ENCODE data around the gene FBXW11. TPM values are rescaled to one million over a fixed set of nuclear protein-coding genes. Genes with fewer than 3 reads are reported as not detected.
"Not testable (repeated sequence)": the region's sequence is repeated elsewhere in the genome, so short reads cannot be mapped to it uniquely, and the experiment has no call there.

FBXW11 gene
- total RNA-seq, 3 donors from 2014 or later = 46.0 to 47.9 (median 47.6) TPM

DNA sequence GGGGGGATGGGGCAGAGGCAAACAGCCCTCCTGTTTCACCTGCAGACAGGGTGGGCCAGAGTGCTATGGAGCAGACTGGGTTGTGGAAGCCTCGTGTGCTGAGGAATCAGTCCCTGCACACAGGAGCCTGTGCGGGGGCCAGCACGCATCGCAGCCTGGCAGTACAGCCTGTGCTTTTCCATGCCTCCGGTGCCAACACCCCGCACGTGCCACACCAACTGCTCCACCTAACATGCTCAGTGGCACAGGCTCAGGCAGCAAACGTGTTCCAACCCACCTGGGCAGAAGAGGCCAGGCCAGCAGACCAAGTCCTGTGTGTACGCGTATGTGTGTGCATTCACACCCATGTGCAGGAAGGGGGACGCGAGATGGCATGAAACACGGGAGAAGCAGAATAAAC lies 37.4 kb upstream of the FBXW11 start:
- Mint-ChIP-seq H3K9me3 (no peaks in the 10 kb centered on the region), H3K4me3 (no peak overlapping the region), H3K4me1 (ENCODE audit: low read depth) (peaks cover 15% of the 10 kb centered on the region), H3K36me3 (ENCODE audit: insufficient read depth) (peaks cover 19% of the 10 kb centered on the region), H3K27me3 (ENCODE audit: low read depth) (no peaks in the 10 kb centered on the region)
- DNase-seq (no peak), ATAC-seq (no peak)

DNA sequence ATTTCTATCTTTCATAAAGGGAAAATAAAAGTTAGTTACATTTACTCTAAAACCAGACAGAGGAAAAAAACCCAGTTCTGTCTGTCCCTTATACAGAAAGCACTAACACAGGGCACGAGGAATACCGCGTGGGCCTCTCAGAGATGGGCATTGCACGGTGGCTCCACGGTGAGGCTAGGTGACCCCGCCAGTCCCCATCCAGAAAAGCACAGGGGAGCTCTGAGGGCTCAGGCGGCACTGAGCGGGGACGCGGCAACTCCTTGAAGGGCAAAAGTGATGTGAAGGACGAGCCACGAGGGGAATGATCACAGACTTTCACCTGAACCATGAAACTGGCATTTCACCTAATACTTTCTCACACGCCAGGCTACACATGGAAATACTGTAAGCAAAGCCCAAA lies 35.7 kb upstream of the FBXW11 start:
- Mint-ChIP-seq H3K27me3 (ENCODE audit: low read depth) (no peaks in the 10 kb centered on the region), H3K36me3 (ENCODE audit: insufficient read depth) (peaks cover 17% of the 10 kb centered on the region), H3K9me3 (no peaks in the 10 kb centered on the region), H3K4me1 (ENCODE audit: low read depth) (peaks cover 8% of the 10 kb centered on the region), H3K4me3 (no peak overlapping the region)
- DNase-seq (no peak), ATAC-seq (no peak)

DNA sequence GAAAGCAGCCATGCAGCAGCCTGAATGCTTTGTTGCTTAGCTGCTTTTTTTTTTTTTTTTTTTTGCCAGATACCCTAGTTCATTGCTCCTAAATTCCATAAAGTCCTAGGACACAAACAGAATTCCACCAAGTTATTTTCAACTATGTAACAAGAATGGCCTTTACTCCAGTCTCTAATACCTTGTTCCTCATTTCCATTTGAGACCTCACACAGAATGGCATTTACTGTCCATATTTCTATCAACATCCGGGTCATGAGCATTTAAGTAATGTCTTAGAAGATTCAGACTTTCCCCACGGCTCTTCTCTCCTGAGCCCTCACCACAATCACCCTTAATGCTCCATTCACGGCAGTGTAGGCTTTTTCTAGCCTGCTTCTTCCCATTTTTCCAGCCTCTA lies 31.7 kb upstream of the FBXW11 start:
- H3K36me3 Mint-ChIP-seq (ENCODE audit: insufficient read depth) = peaks cover 5% of the 10 kb centered on the region

DNA sequence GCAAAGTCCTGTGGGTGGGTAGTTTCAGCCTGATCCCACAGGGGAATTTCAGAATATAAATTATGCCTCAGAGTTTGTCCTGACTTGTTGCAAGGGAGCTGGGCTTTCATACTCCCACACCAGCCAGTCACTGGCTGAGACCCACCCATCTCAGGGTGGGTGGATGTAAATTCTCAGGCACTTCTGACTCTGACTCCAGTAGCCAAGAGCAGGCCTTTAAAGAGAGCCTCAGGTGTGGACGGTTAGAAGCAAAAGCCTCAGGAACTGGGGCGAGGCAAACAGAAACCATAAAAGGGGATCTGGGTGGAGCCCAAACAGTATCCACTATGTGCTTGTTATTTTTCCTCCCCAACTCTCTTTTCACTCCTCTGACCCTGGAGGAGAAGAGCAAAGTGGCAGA lies 28.6 kb upstream of the FBXW11 start:
- Mint-ChIP-seq H3K27me3 (ENCODE audit: low read depth) (no peaks in the 10 kb centered on the region), H3K4me3 (no peak overlapping the region), H3K4me1 (ENCODE audit: low read depth) (peaks cover 12% of the 10 kb centered on the region), H3K9me3 (peaks cover 3% of the 10 kb centered on the region), H3K36me3 (ENCODE audit: insufficient read depth) (peaks cover 19% of the 10 kb centered on the region)
- DNase-seq (no peak), ATAC-seq (peak; percentile 82 to 89)

More for the DNA sequence above, 31.7 kb upstream of the FBXW11 start:
- Mint-ChIP-seq H3K4me3 (no peak overlapping the region), H3K27me3 (ENCODE audit: low read depth) (no peaks in the 10 kb centered on the region), H3K9me3 (no peaks in the 10 kb centered on the region), H3K4me1 (ENCODE audit: low read depth) (peaks cover 16% of the 10 kb centered on the region)
- DNase-seq (no peak), ATAC-seq (no peak)

DNA sequence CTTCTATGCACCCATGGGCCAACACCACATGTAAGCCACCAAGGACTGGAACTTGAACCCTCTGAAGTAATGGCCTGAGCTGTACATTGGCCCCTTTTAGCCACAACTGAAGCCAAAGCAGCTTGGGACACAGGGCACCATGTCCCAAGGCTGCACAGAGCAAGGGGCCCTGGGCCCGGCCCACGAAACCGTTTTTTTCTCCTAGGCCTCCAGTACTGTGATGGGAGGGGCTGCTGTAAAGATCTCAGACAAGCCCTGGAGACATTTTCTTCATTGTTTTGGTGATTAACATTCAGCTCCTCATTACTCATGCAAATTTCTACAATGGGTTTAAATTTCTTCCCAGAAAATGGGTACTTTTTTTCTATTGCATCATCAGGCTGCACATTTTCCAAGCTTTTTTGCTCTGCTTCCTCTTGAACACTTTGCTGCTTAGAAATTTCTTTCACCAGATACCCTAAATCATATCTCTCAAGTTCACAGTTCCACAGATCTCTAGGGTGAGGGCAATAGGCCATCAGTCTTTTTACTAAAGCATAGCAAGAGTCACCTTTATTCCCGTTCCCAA lies 25.5 kb upstream of the FBXW11 start:
- Mint-ChIP-seq H3K9me3 (peaks cover 3% of the 10 kb centered on the region), H3K36me3 (ENCODE audit: insufficient read depth) (peaks cover 20% of the 10 kb centered on the region), H3K27me3 (ENCODE audit: low read depth) (no peaks in the 10 kb centered on the region), H3K4me3 (no peak overlapping the region), H3K4me1 (ENCODE audit: low read depth) (peaks cover 10% of the 10 kb centered on the region)
- no peak for ATAC-seq
- no peak for DNase-seq

DNA sequence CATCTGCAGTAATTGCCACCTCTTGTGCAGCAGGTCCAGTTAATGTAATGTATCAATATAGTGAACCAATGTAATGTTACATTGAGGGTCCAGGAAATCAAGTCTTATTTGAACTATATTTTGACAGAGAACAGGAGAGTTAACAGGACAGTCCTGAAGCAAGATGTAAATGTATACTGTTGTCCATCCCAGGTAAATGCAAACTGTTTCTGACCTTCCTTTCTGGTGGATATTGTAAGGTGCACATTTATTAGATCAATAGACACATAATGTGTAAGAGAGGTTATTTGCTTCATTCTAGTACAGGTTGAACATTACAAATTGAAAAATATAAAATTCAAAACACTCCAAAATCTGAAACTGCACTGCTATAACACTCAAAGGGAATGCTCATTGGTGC lies 23.4 kb upstream of the FBXW11 start:
- peaks cover 3% of the 10 kb centered on the region for H3K9me3 Mint-ChIP-seq
- H3K4me1 Mint-ChIP-seq (ENCODE audit: low read depth) = peaks cover 4% of the 10 kb centered on the region
- no peak for DNase-seq
- ATAC-seq = no peak
- H3K4me3 Mint-ChIP-seq = no peak overlapping the region
- H3K27me3 Mint-ChIP-seq (ENCODE audit: low read depth) = no peaks in the 10 kb centered on the region
- H3K36me3 Mint-ChIP-seq (ENCODE audit: insufficient read depth) = peaks cover 20% of the 10 kb centered on the region

DNA sequence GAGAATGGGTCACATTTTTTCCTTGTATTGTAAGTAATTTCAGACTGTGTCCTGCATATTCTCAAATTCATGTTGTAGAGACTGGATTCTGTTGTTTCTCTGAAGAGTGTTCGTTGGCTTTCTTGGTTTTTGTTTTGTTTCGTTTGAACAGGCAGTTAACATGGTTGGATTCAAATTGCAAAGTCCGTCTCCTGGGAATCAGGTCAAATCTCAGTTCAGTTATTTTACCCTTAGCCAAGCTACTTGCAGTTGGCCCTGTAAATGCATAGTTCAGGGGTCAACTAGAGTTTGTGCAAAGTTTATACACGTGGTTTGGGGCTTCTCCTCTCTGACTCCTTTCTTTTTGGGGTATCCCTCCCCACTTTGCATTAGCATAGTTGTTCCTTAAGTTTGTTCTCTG lies 21.7 kb upstream of the FBXW11 start:
- Mint-ChIP-seq H3K27me3 (ENCODE audit: low read depth) (no peaks in the 10 kb centered on the region), H3K4me3 (no peak overlapping the region), H3K36me3 (ENCODE audit: insufficient read depth) (peaks cover 20% of the 10 kb centered on the region), H3K4me1 (ENCODE audit: low read depth) (no peaks in the 10 kb centered on the region), H3K9me3 (peaks cover 3% of the 10 kb centered on the region)
- ATAC-seq (no peak), DNase-seq (no peak)

DNA sequence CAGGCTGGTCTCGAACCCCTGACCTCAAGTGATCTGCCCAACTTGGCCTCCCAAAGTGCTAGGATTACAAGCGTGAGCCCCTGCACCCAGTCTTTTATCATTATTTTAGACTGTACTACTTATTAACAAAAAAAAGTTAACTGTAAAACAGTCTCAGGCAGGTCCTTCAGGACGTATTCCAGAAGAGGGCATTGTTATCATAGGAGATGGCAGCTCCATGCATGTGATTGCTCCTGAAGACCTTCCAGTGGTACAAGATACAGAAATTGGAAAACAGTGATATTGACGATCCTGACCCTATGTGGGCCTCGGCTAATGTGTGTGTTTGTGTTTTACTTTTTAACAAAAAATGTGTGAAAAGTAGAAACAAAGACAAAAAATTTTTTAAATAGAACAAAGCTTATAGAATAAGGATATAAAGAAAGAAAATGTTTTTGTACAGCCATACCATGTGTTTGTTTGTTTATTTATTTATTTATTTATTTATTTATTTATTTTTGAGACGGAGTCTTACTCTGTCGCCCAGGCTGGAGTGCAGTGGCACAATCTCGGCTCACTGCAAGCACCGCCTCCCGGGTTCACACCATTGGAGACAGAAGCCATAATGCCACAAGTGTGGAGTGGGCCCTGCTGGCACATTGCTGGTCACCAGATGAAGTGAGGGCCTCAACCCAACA lies 13.8 kb upstream of the FBXW11 start:
- H3K9me3 Mint-ChIP-seq; H3K4me1 Mint-ChIP-seq (ENCODE audit: low read depth); H3K4me3 Mint-ChIP-seq; DNase-seq; ATAC-seq; H3K27me3 Mint-ChIP-seq (ENCODE audit: low read depth); H3K36me3 Mint-ChIP-seq (ENCODE audit: insufficient read depth): not testable (repeated sequence)

DNA sequence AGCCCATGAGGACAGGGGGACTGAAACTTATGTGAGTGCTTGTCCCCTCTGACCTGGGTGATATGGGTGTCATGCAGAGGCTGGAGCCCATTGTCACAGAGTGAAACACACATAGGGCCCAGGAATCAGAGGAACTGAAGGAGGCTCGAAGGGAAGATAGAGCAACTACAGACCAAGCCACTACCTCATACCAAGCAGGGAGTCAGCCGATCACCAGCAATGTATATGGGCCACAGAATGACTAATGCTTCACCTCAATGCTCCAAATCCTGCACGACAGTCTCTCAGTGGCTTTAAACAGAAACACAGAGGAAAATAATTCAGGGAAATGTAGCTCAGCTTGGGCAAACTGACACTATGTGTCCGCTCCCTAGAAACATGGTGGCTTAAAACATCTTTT lies 8.9 kb upstream of the FBXW11 start:
- H3K36me3 Mint-ChIP-seq (ENCODE audit: insufficient read depth) = no peaks in the 10 kb centered on the region

DNA sequence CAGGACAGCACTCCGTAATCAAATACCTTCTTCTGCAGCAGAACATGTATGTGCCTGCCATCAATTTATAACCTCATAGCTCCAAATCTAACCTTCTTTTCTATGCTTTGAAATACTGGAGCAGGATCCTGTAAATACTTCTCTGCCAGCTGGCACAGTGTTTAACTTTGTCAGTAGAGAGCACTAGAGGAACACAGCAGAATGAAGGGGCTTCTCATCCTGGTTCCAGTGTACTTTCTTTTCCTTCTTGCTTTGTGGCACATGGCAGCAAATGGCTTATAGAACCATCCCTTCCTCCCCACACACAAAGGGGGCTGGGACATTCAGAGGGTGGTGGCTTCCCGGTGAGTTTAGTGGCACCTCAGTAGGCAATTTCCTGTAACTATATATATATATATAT lies 3.8 kb upstream of the FBXW11 start:
- Mint-ChIP-seq H3K36me3 (ENCODE audit: insufficient read depth) (peaks cover 3% of the 10 kb centered on the region), H3K9me3 (no peaks in the 10 kb centered on the region), H3K4me3 (no peak overlapping the region), H3K27me3 (ENCODE audit: low read depth) (no peaks in the 10 kb centered on the region), H3K4me1 (ENCODE audit: low read depth) (peaks cover 20% of the 10 kb centered on the region)
- ATAC-seq (no peak), DNase-seq (no peak)

More for the DNA sequence above, 8.9 kb upstream of the FBXW11 start:
- DNase-seq = no peak
- no peak for ATAC-seq
- Mint-ChIP-seq H3K9me3 (no peaks in the 10 kb centered on the region), H3K27me3 (ENCODE audit: low read depth) (no peaks in the 10 kb centered on the region), H3K4me1 (ENCODE audit: low read depth) (no peaks in the 10 kb centered on the region), H3K4me3 (no peak overlapping the region)

DNA sequence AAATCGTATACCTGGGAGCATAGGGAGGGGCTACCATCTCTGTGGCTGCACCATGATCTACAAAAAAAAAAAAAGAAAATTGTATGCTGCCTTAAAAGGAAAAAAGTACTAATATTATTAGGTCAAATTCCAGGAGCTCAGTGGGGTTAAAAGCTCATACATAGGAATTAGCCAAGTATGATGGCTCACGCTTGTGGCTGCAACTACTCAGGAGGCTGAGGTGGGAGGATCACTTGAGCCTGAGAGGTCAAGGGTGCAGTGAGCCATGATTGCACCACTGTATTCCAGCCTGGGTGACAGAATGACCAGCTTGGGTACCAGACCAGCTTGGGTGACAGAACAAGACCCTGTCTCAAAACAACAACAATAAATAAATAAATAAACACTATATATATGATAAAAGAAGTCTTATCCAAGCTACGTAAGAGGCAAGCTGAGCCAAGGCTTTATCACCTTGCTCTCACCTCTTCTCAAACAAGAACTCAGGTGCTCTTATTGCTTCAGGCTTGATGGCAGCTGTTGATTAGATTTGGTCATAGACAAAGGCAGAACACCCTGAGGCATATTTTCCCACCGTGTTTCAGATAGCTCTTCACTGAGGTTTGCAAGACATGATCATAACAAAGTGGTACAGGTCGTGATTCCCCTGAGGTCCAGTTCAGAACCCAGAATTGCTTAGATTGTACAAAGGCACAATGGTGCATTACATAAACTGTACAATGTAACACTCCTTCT lies 3.3 kb upstream of the FBXW11 start:
- peaks cover 25% of the 10 kb centered on the region for H3K4me1 Mint-ChIP-seq (ENCODE audit: low read depth)
- H3K27me3 Mint-ChIP-seq (ENCODE audit: low read depth) = no peaks in the 10 kb centered on the region
- H3K36me3 Mint-ChIP-seq (ENCODE audit: insufficient read depth) = peaks cover 4% of the 10 kb centered on the region
- no peaks in the 10 kb centered on the region for H3K9me3 Mint-ChIP-seq
- ATAC-seq (no peak), DNase-seq (no peak)
- H3K4me3 Mint-ChIP-seq = no peak overlapping the region

DNA sequence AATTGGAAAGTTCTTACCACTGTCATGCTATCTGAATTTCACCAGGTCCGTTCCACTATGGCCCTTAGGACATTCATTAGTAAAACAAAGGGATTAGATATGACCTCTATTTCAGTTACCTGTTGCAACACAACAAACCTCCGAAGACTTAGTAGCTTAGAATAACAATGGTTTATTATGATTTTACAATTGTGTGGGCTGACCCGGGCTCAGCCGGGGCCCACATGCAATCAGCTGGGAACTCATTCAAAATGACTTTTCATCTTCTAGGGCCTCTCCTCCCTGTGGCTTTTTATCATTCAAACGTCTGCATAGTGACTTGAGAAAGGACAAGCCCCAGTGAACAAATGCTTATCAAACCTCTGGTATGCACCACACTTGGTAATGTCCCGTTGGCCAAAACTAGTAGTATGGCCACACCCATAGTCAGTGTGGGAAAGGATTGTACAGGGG lies 2.3 kb upstream of the FBXW11 start:
- Mint-ChIP-seq H3K4me1 (ENCODE audit: low read depth) (peaks cover 30% of the 10 kb centered on the region), H3K4me3 (no peak overlapping the region), H3K36me3 (ENCODE audit: insufficient read depth) (peaks cover 5% of the 10 kb centered on the region), H3K9me3 (no peaks in the 10 kb centered on the region), H3K27me3 (ENCODE audit: low read depth) (no peaks in the 10 kb centered on the region)
- no peak for ATAC-seq
- DNase-seq = no peak

DNA sequence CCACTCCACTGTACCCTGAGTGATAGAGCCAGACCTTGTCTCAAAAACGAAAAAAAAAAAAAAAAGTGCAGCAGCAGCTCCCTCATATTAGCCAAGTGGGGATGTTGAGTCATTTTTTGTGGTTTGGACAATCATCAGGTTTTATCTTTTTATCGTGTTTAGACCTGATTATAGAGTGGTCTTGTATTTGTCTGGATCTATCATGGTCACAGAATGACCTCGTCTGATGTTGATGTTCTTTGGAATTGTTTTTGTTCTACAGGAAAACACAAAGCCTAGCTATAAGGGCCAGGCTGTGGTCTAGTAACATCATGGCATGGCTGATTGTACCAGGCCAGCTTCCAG lies 1.6 kb upstream of the FBXW11 start:
- H3K4me1 Mint-ChIP-seq (ENCODE audit: low read depth) = peaks cover 36% of the 10 kb centered on the region
- no peaks in the 10 kb centered on the region for H3K27me3 Mint-ChIP-seq (ENCODE audit: low read depth)
- no peak for ATAC-seq
- H3K4me3 Mint-ChIP-seq = peak overlapping the region; percentile 96
- peaks cover 5% of the 10 kb centered on the region for H3K36me3 Mint-ChIP-seq (ENCODE audit: insufficient read depth)
- no peaks in the 10 kb centered on the region for H3K9me3 Mint-ChIP-seq
- no peak for DNase-seq

DNA sequence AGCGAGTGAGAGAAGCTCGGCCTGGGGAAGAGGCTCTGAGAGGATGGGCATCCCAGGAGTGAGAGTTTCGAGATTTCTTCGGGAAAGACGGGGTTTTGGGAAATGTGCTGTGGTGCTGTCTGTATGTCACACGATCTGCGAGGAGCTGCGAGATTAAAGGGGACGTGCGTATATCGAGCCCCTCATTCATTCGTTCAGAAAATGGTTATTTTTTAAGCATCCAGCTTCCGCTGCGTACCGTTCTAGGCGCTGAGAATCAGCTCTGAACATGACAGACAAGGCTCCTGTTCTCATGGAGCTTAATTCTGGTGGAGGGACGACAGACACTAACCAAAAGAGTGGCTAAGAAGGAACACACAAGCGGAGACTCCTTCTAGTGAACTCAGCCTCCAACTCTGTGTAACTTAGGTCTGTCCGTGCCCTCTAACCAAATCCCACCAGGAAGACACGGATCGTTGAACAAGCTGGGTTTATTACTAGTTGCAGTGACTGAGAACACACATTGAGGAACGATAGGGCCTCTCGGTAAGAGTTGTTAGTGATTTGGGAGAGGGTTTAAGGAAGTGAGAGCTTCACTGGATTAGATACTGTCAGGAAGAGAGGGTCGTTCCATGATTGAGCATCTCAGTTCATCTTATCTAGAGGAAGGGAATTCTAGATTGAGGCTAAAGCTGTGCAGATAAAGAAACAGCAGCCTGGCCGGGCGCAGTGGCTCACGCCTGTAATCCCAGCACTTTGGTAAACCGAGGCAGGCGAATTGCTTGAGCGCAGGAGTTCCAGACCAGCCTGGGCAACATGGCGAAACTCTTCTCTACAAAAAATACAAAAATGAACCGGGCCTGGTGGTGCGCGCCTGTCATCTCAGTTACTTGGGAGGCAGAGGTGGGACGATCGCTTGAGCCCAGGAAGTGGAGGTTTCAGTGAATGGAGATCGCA lies 1.0 kb upstream of the FBXW11 start:
- Mint-ChIP-seq H3K9me3 (no peaks in the 10 kb centered on the region), H3K27me3 (ENCODE audit: low read depth) (no peaks in the 10 kb centered on the region), H3K4me3 (peak overlapping the region; percentile 96), H3K4me1 (ENCODE audit: low read depth) (peaks cover 42% of the 10 kb centered on the region), H3K36me3 (ENCODE audit: insufficient read depth) (peaks cover 5% of the 10 kb centered on the region)
- ATAC-seq (no peak), DNase-seq (no peak)
